A204.1 (cell line): ENCODE measurements around the gene RWDD1.
A peak's percentile ranks its signal among the peaks of the same experiment; 100 is the strongest.

Experiments used
- FAIRE-seq: peaks from 2 replicates; lab custom pipeline; 2012; peaks lifted over from hg19 to GRCh38; lab: Jason Lieb, UNC

RWDD1 gene

DNA sequence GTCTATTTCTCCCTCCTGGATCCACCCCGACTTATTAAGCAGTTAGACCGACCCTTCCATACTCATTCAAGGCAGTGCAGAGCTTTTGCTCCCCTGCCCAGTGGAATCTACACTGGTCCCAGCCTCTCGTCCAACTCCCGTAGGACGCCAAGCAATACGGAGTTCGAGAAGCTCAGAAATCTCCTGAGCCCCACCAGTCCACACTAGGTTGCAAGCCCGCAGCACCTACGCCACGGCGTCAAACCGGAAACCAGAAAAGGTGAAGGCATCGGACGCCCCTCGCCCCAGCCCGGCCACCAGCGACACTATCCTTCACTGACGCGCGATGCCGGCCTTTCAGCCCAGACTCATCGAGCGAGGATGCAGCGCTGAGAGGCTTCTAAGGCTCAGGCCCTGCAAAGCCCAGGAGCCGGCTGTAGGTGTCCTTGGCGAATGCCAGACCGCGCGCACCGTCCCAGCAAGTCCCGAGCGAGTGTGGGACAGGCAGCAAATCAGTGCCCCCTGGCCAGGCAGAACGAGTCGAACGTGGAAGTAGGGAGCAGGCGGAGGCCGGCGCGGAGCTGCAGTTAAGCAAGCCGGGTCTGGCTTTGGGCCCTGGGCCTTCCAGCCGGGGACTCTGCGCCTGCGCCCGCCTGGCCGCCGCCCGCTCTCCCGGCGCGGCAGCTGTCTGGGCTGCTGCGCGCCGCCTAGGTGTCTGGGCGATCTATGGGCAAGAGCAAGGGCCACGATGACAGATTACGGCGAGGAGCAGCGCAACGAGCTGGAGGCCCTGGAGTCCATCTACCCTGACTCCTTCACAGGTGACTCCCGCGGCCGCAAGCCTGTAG, at the start of gene RWDD1:
Gene RWDD1, plus strand, starts transcription at position 649 of the 827 bp plus-strand sequence. Its CDS starts 79 bp downstream, at position 728.
- FAIRE-seq = peak; percentile 71

- FAIRE-seq = no peak
These were observed 48.4 kb upstream of the RWDD1 start for GRCh38 chr6:116522896-116523295.

- no peak for FAIRE-seq
These were observed 47.1 kb upstream of the RWDD1 start for GRCh38 chr6:116524236-116524635.

DNA sequence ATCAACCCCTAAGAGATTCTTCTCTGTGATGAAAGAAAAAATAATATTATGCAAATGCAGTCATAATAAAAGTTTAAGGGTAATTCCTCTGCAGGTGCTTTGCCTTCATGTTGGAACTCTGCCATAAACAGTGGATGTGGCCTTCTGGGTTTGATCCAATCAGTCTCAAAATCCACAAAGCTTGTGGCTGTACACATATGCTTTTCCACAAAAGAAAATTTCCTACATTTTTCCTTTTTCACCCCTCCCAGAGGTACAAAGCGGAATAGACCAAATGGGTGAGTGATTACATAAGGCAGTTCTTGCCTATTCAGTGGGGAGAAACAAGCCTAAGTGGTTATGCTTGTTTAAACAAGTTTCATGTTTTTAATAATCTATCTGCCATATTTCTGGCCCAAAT, 43.2 kb upstream of the RWDD1 start:
- FAIRE-seq = no peak

DNA sequence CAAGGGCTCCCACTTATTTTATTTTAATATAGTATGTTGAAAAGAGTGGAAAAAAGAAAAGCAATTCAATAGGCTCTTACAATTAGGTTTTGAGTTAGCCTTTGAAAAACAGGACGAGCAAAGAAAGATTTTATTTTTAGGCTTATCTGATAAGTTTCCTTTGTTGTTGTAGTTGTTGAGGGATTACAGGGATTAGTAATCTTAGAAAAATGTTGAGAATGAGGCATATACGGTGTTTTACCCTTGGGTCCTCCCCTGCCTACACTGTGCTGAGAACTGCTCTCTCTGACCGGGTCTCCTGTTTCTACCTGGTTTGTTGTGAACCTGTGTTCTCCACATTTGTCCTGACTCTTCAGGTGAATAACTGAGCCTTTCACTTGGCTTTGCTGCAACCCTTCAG, 42.5 kb upstream of the RWDD1 start:
- no peak for FAIRE-seq

DNA sequence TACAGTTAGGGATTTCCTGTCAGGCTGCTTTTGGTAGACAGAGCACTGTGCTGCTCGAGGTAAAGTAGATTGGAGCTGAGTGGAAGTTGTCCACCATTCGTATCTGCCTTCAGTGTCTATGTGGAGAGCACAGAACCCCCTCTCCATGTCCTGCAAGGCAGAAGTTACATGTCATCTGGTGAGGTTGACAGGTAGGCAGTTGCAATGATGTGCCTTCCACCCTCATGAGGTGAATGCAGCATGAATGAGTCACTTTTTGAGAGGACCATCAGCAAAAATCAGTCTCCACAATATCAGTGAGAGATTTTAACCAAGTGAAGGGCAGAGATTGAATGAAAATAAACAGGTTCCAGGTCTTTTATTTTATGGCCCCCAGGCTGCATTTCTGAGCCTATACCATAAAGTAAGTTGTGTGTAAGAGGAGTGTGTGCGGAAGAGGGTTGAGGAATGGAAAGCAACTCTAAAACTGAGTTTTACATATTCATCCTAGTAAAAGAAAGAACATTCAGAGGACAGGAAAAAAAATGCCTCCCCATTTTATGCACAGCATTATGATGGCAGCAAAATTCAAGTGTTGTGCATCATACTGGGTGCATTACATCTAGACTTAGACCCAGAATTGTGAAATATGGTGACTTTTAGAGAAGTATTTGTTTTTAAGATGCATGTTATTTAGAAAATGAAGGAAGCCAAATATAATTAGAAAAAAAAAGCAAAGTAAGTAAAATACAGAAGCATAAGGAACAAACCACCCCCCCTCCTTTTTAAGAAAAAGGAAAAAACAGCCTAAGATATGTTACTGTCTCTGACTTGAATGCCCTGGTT, 41.6 kb upstream of the RWDD1 start:
- no peak for FAIRE-seq

GRCh38 chr6:116530436-116530835, 40.9 kb upstream of the RWDD1 start:
- FAIRE-seq = no peak

DNA sequence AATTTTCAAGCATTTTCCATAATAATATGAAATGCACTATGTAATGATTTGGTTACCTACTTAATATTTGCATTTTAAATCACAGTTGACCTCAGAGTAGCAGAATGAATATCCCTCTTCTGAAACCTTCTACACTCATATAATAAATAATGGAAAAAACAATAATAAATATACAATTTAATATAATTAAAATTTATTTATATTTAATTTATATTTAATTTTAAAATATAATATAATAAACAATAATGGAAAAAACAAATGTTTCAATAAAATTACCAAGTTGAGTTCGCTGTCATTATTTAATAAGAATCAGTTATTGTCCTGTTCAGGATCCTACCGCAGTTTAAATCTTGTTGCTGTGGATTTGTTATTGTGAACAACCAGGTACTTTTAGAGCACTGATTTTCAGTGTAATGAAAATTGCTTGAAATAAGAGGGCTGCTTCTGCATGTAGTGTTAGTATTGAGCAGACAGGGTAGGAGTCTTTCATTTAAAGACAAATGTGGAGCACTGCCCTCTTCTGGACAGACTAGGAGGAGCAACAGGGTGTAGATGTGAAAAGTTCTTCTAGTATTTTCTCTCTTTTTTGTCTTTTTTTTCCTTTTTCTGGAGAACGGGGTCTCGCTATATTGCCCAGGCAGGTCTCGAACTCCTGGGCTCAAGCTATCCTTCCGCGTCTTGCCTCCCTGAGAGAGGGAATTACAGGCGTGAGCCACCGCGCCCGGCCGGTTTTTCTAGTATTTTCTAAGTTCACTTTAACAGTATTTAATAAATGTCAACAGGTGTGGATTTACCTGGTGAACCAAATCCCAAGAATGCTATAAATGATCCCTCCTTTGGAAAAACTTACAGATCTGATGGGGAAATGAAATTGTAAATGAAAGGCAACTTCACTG, 39.4 kb upstream of the RWDD1 start:
- peak; percentile 96 for FAIRE-seq

DNA sequence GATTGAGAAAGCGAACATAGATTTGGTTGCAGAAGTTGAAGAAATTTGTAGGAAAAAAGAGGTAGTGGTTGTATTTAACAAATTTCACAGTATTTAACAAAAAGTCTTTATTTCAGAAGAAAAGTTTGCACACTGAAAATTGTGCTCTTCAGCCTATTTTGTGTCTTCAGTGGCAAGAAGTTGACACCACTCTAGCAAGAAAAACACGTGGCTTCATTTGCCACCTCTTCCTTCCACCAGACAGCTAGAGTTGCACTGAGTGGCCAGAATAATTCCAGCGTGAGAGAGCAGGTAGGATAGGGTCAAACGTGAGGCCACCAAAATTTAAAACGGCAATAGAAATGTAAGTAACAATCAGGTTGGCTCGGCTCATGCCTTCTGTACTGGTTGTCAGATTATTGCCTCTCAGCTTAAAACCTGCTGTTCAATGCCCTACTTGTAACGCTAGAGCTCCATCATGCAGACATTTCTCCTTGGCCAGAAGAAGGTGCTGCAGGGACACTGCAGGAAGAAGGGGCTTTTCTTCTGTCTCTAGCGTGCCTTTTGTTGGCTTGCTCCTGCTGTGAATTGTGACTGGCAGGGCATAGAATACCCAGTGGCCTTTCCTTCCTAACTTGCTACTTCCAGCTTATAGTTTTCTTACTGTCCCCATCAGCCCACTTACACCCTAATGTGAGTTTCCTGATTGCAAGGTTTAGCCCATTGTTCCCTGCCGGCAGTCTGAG, 37.9 kb upstream of the RWDD1 start:
- no peak for FAIRE-seq

- FAIRE-seq = no peak
These were observed 36.2 kb upstream of the RWDD1 start for GRCh38 chr6:116535109-116535508.

GRCh38 chr6:116536216-116536621, 35.1 kb upstream of the RWDD1 start:
- FAIRE-seq = peak; percentile 96

DNA sequence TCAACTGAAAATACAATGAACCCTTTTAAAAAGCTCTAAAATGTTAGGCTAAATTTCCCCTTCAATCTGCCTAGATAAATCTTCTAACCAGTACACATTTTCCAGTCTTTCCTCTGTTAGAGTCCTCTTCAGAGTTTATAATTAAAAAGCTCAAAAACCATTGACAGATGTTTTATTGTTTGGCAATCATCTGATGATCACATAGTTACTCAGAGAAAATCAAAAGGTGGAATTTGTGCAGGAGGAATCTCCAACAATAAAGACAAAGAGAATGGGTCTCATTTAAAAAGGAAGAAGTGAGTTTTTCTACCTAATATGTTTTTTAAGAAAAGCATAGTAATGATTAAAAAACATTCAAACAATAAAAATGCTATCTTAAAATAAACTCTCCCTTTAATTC, 28.9 kb upstream of the RWDD1 start:
- FAIRE-seq = no peak

- no peak for FAIRE-seq
These were observed 28.2 kb upstream of the RWDD1 start for GRCh38 chr6:116543149-116543548.

DNA sequence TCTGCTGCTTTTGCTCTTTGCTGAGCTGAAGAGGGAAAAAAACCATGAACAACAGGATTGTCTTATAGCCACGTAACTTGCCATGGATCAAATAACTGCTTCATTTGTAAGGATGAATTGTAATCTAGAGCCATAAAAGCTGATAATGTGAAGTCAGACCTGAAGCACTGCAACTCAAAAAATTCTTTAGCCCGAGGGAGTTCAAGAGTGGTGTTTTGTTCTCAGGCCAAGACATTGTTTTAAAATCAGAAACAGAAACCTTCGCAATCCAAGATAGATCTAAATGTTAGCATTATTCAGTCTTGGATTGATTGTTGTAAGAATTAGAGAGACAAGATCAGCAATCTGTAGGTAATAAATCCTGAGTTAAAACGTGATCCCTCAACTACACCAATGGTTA, 25.7 kb upstream of the RWDD1 start, which contains the start of gene TRAPPC3L:
Gene TRAPPC3L, minus strand, starts transcription at position 34 of the 400 bp plus-strand sequence. CDS start 170 bp downstream, outside the sequence.
- FAIRE-seq = no peak

DNA sequence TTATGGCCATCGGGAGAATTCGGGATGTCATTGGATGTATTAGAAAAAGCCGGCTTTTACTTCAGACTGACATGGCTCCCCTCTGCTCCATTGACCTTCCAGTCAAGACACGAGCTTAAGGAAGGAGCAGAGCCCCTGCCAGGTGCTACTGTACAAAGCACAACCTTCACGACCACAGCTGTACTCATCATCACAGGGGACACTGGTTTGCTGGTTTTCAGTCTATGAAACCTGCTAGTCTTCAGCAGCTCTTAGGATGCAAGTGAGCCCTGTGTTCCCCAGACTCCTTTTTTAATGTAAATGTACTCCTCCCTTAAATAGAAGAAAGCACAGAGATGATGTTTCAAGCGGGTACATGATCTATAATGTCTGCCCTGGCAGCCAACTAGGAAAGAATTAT, 23.9 kb upstream of the RWDD1 start:
- no peak for FAIRE-seq

- no peak for FAIRE-seq
These were observed 20.5 kb upstream of the RWDD1 start for GRCh38 chr6:116550796-116551195.

DNA sequence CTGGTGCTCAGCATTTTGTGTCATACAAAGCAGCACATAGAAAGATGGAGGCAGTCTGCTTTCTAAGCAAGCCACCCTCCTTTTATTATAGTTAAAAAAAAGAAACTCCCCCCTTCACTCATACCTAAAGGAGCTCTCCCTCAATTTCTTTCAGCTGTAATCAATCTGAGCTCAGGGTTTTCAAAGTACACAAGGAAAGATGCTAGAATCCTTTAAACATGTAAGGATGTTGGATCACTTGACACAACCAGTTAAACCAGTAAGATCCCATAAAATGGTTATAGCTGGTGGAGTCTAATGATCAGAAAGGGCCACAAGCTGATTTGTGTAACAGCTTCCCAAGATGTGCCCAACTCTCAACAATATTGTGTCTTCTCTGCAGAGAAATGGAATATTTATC, 17.9 kb upstream of the RWDD1 start, which contains the start of gene CALHM4:
Gene CALHM4, plus strand, starts transcription at position 301 of the 400 bp plus-strand sequence. Its CDS starts 43 bp downstream, at position 344.
- no peak for FAIRE-seq

DNA sequence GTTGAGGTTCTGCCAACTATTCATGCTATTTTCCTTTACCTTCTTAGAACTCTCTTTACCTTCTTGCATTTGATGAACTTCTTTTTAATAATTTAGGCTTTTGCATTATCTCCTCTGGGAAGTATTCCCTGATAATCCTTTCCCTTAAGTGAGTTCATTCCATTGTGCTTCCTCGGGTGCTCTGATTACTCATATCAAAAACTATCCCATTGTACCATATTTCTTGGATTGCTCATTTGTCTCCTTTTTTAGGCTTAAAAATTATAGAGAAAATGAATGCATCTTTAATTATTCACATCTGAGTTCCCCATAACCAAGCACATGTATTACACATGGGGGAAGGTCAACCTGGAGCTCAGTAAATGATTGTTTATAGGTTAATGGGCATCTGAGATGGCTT, 15.2 kb upstream of the RWDD1 start:
- no peak for FAIRE-seq

DNA sequence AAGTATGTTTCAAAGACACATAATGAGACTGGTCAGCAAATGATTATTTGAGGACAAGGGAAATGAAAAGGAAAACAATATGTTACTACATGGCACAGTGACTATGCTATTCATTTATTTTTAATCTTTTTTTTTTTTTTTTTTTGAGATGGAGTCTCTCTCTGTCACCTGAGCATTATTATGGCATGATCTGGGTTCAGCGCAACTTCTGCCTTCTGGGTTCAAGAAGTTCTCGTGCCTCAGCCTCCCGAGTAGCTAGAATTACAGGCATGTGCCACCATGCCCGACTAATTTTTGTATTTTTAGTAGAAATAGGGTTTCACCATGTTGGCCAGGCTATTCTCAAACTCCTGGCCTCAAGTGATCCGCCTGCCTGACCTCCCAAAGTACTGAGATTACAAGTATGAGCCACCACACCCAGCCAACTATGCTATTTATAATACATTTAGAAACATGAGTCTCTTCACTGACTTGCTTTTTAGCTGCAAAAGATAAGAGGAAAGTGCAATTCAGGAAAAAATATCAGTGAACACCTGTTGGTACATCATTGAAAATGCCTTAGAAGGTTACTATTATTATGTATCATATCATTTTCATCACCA, 14.4 kb upstream of the RWDD1 start:
- no peak for FAIRE-seq

DNA sequence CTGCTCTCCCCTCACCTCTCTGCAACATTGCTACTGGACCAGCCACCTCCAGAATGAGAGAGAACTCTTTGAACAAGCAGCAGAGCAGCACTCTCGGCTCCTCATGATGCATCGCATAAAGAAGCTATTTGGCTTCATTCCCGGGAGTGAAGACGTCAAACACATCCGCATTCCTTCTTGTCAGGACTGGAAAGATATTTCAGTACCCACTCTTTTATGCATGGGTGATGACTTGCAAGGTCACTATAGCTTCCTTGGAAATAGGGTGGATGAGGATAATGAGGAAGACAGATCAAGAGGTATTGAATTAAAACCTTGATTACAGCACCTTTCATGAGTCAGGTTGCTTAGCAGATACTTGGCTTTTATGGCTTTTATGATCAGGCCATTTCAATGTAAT, 13.4 kb upstream of the RWDD1 start:
- no peak for FAIRE-seq

DNA sequence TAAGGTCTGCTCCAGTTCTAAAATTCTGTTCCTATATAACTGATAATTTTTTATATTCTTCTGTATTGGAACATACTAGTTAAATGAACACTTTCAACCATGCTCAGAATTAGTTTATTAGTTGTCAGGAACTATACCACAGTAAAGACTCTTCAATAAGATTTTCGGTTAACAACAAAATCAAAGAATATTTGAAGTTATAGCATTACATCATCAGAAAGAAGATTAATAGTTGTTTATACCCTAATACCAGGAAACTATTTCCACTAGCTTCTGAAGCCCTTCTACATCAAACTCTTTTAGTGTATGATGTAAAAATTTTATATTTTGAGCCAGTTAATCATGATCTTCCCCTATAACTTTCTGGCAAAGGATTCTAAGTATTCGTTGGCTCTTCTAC, 11.2 kb upstream of the RWDD1 start:
- FAIRE-seq = no peak
